Measurements from ENCODE around the gene NR3C1. TPM values are rescaled to one million over a fixed set of nuclear protein-coding genes. Genes with fewer than 3 reads are reported as not detected.

NR3C1 gene
- total and polyA plus RNA-seq, 2 experiments from 2014 or later: 41.0 to 60.5 TPM

DNA sequence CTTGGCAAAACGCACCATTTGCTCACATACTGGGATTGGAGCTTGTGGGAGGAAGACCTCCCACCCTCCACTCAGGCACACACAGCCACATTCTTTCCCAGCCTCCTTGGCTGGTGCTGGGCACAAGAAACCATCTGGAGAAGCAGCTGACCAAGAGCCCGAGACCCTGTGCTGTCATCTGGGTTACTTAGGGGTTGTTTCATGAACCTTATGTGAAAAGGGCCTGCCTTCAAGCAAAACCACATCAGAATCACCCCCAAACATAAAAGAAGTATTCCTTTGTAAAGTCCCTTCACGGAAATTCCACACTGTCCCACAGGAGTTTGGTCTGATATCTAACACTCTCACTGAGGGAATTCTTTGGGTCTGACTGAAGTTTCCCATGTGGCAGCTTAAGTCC, 172.1 kb downstream of the NR3C1 start:
- H3K4me2 ChIP-seq: no peak overlapping the region
- H3K79me2 ChIP-seq: no peaks in the 10 kb centered on the region
- no peaks in the 10 kb centered on the region for H4K20me1 ChIP-seq (ENCODE audit: insufficient read depth, poor library complexity, severe bottlenecking)
- no peaks in the 10 kb centered on the region for H3K9me2 ChIP-seq (replicated peaks; ENCODE audit: insufficient read depth)
- WGBS (ENCODE audit: low lambda C conversion rate, missing lambda C conversion rate): 93% methylated on average over 3 of the region's 3 CpGs
- H3K9me3 ChIP-seq (ENCODE audit: low read depth): no peaks in the 10 kb centered on the region
- no peaks in the 10 kb centered on the region for H3K36me3 ChIP-seq (replicated peaks; ENCODE audit: insufficient read depth, low read depth)
- no peak overlapping the region for H3K27ac ChIP-seq
- no peak for DNase-seq (ENCODE audit: low spot score)
- no peaks in the 10 kb centered on the region for H3K4me1 ChIP-seq (ENCODE audit: insufficient read depth)
- TF ChIP-seq EZH2 (IDR thresholded peaks at IDR 0.05; ENCODE audit: borderline replicate concordance): no peak
- TF ChIP-seq, protein P1, sequence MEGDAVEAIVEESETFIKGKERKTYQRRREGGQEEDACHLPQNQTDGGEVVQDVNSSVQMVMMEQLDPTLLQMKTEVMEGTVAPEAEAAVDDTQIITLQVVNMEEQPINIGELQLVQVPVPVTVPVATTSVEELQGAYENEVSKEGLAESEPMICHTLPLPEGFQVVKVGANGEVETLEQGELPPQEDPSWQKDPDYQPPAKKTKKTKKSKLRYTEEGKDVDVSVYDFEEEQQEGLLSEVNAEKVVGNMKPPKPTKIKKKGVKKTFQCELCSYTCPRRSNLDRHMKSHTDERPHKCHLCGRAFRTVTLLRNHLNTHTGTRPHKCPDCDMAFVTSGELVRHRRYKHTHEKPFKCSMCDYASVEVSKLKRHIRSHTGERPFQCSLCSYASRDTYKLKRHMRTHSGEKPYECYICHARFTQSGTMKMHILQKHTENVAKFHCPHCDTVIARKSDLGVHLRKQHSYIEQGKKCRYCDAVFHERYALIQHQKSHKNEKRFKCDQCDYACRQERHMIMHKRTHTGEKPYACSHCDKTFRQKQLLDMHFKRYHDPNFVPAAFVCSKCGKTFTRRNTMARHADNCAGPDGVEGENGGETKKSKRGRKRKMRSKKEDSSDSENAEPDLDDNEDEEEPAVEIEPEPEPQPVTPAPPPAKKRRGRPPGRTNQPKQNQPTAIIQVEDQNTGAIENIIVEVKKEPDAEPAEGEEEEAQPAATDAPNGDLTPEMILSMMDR (IDR thresholded peaks at IDR 0.05; ENCODE audit: poor library complexity): no peak
- TF ChIP-seq EZH2phosphoT487 (IDR thresholded peaks at IDR 0.05; ENCODE audit: low read depth, severe bottlenecking, unreplicated experiment): no peak
- no peak overlapping the region for H3K4me3 ChIP-seq
- H2AFZ ChIP-seq: no peak overlapping the region
- H3K27me3 ChIP-seq: no peaks in the 10 kb centered on the region

DNA sequence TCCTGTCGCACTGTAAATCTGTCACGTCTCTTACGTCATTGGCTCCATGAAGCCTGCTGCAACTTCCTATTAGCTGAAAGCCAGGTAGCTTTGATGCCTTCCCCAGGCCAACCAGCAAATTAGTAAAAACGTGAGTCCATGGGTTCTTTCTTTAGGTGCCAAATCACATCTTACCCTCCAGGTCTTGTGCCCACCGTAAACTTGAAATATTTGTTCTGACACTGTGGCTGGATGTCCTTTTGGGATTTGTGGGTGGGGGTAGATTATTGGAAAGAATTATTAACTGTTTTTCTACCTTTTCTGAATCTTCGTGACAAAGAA, 172.8 kb downstream of the NR3C1 start:
- no peaks in the 10 kb centered on the region for H3K36me3 ChIP-seq (replicated peaks; ENCODE audit: insufficient read depth, low read depth)
- TF ChIP-seq EZH2 (IDR thresholded peaks at IDR 0.05; ENCODE audit: borderline replicate concordance) (no peak), EZH2phosphoT487 (IDR thresholded peaks at IDR 0.05; ENCODE audit: low read depth, severe bottlenecking, unreplicated experiment) (no peak)
- TF ChIP-seq, protein P1 (IDR thresholded peaks at IDR 0.05; ENCODE audit: poor library complexity): no peak
- no peak overlapping the region for H3K4me2 ChIP-seq
- no peaks in the 10 kb centered on the region for H4K20me1 ChIP-seq (ENCODE audit: insufficient read depth, poor library complexity, severe bottlenecking)
- H3K27ac ChIP-seq: no peak overlapping the region
- no peaks in the 10 kb centered on the region for H3K79me2 ChIP-seq
- no peak overlapping the region for H3K4me3 ChIP-seq
- H3K9me2 ChIP-seq (replicated peaks; ENCODE audit: insufficient read depth): no peaks in the 10 kb centered on the region
- 82% methylated on average over 6 of the region's 6 CpGs for WGBS (ENCODE audit: low lambda C conversion rate, missing lambda C conversion rate)
- DNase-seq (ENCODE audit: low spot score): no peak
- no peak overlapping the region for H2AFZ ChIP-seq
- no peaks in the 10 kb centered on the region for H3K4me1 ChIP-seq (ENCODE audit: insufficient read depth)
- no peaks in the 10 kb centered on the region for H3K27me3 ChIP-seq
- no peaks in the 10 kb centered on the region for H3K9me3 ChIP-seq (ENCODE audit: low read depth)

DNA sequence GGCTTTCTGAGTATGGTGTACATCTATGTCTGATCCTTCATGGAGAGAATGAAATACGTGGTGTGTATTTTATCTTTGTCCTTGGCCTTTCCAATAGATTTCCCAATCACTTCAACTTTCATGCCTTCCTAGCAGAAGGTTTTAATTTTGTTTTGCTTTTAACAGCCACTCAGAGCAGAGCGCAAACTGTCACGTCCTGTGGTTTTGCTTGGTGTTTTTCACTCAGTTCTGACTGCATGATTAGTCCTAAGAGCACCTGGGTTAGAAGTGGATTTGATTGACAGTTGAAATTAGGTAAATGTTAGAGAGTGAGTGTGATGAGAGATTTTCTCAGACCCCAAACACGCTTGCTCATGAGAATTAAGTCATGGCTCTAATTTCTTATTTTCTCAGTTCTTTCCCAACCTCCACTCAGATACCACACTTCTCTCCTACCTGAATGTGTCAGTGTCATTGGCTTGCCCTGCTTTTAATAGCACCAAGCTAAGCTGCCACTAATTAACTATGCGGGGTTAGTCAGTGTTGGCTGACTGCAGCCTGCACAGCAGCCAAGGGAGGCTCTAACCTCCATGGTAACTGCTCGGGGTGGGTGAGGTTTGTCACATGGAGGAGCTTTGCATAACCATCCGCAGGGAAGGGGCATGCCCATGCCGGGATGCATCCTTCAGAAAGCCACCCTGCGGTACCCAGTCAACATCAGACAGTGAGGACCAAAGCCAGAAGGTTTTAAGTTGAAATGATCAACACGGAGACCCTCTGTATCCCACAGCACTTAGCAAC, 173.4 kb downstream of the NR3C1 start:
- Histone ChIP-seq H3K27ac (no peak overlapping the region), H3K4me3 (no peak overlapping the region), H4K20me1 (ENCODE audit: insufficient read depth, poor library complexity, severe bottlenecking) (no peaks in the 10 kb centered on the region), H3K79me2 (no peaks in the 10 kb centered on the region), H3K36me3 (replicated peaks; ENCODE audit: insufficient read depth, low read depth) (no peaks in the 10 kb centered on the region), H3K4me1 (ENCODE audit: insufficient read depth) (no peaks in the 10 kb centered on the region), H3K27me3 (no peaks in the 10 kb centered on the region), H2AFZ (no peak overlapping the region), H3K4me2 (no peak overlapping the region), H3K9me3 (ENCODE audit: low read depth) (no peaks in the 10 kb centered on the region), H3K9me2 (replicated peaks; ENCODE audit: insufficient read depth) (no peaks in the 10 kb centered on the region)
- no peak for TF ChIP-seq EZH2phosphoT487 (IDR thresholded peaks at IDR 0.05; ENCODE audit: low read depth, severe bottlenecking, unreplicated experiment)
- TF ChIP-seq, protein P1 (IDR thresholded peaks at IDR 0.05; ENCODE audit: poor library complexity): no peak
- TF ChIP-seq EZH2 (IDR thresholded peaks at IDR 0.05; ENCODE audit: borderline replicate concordance): no peak
- WGBS (ENCODE audit: low lambda C conversion rate, missing lambda C conversion rate): 62% methylated on average over 10 of the region's 10 CpGs
- no peak for DNase-seq (ENCODE audit: low spot score)
